ENCODE results near the gene SULT1C4.

DNA sequence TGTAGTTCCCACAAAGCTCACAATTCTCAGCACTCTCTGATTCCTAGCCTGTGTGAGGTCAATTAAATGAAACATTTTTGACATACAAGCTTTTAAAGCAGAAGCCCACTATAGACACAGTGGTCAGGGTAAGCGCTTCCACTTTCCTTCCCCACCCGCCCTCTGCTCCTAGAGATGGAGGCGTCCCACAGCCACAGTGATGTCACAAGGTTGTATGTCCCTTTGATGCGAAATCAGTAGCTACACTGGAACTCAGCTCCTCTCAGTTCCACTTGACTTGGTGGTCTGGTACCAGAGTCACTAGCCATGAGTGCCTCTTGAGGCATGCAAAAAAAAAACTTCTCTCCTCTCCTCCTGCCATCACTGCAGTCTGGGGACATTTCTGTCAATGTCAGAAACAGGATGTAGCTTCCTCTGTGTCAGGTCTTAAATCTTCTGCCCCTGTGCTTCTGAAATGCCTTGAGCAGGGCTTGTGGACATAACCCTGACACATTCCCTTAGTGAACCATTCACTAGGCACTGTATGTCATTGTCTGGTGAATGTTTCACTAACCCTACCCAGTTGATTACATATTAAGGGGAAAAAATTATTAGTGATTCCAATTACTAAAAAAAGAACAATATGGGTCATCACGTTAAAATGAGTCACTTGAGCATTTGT is 7.8 kb downstream of the SULT1C4 start:
- TF ChIP-seq, protein P1, sequence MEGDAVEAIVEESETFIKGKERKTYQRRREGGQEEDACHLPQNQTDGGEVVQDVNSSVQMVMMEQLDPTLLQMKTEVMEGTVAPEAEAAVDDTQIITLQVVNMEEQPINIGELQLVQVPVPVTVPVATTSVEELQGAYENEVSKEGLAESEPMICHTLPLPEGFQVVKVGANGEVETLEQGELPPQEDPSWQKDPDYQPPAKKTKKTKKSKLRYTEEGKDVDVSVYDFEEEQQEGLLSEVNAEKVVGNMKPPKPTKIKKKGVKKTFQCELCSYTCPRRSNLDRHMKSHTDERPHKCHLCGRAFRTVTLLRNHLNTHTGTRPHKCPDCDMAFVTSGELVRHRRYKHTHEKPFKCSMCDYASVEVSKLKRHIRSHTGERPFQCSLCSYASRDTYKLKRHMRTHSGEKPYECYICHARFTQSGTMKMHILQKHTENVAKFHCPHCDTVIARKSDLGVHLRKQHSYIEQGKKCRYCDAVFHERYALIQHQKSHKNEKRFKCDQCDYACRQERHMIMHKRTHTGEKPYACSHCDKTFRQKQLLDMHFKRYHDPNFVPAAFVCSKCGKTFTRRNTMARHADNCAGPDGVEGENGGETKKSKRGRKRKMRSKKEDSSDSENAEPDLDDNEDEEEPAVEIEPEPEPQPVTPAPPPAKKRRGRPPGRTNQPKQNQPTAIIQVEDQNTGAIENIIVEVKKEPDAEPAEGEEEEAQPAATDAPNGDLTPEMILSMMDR (IDR thresholded peaks at IDR 0.05), result no peak
- no peak for TF ChIP-seq ZFX (IDR thresholded peaks at IDR 0.05; ENCODE audit: borderline replicate concordance)

Data from 22Rv1 (cell line).